NCI-H446 treated with DMSO at 0.1 percent for 48 hours (cell line): ENCODE results near the gene C2CD4D.
A peak's percentile ranks its signal among the peaks of the same experiment; 100 is the strongest.

Source experiments
- DNase-seq: peaks from one replicate; lab custom pipeline; 2025; lab: John Stamatoyannopoulos, UW

C2CD4D gene

GRCh38 chr1:151814971-151815545, 24.6 kb downstream of the C2CD4D start:
- no peak for DNase-seq

DNA sequence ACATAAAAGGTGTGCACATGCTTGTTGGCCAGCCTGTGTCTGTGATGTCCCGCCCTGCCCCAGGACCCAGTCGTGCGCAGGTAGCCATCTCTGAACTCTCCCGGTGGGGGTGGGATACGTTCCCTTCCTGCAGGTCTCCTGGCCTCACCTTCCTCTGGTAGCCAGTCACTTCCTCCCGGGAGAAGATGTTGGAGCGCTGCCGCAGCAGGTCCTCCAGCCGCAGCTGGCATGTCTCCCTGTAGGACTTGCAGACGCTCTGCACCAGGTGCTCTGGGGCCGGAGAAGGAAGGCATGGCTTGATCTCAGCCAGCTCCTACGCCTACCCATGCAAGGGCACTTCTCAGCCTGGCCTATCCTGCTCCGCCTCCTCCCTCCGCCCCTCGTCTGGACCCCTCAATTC, 25.2 kb downstream of the C2CD4D start:
- no peak for DNase-seq

GRCh38 chr1:151813271-151813977, 26.2 kb downstream of the C2CD4D start:
- DNase-seq: no peak

DNA sequence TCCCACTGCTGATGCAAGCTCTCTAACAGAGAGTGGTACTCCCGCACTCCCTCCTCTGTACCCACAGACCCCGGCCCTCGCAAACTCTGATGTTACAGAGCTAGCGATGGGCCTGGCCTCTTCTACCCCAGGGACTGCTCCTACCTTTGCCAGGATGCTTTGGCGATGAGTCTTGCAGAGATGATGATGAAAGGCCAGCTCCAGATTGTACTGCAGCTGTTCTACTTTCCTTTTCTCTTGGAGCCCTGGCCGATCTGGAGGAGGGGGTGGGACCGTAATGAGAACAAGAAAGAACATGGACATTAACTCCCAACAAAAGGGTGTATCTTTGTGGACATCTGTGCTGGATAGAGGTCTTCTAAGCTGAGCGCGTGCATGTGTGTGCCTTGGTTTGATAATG, 28.4 kb downstream of the C2CD4D start:
- peak; percentile 11 for DNase-seq

GRCh38 chr1:151809985-151810556, 29.5 kb downstream of the C2CD4D start:
- no peak for DNase-seq

DNA sequence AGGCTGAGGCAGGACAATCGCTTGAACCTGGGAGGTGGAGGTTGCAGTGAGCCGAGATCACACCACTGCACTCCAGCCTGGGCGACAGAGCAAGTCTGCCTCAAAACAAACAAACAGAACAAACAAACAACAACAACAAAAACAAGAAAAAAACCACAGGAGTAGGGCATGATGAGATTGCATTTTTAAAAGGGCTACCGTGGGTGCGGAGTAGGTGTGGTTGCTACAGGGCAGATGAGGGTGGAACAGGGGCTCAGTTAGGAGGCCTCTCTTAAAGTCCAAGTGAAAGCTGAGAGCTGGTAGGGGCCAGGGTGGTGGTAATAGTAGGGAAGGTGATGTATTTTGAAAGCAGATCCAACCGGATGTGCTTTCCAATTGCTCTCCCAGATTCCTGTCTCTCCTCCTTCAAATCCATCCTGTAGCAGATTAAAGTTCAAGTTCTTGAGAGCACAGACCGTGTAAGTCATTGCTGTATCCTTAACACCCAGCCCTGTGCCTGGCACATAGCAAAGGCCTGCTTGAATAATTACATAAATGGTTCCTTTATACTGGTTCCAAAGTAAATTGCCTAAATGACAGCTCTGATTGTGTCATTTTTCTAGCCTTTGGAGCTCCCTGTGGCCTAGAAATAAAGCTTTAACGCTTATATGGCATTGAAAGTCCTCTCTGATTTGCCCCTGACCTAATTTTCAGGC, 30.2 kb downstream of the C2CD4D start:
- DNase-seq: no peak

- DNase-seq: no peak
Observed at GRCh38 chr1:151807766-151808165, 31.9 kb downstream of the C2CD4D start.

GRCh38 chr1:151807131-151807530, 32.5 kb downstream of the C2CD4D start:
- DNase-seq: no peak

- DNase-seq: no peak
Observed at GRCh38 chr1:151806170-151806569, 33.5 kb downstream of the C2CD4D start.

- no peak for DNase-seq
Observed at GRCh38 chr1:151805066-151805820, 34.4 kb downstream of the C2CD4D start, which contains the start of gene LINGO4. Gene LINGO4 (minus strand): TSS chr1:151805419. CDS start chr1:151802704, 2,715 bp downstream.

- DNase-seq: no peak
Observed at GRCh38 chr1:151803915-151804314, 35.7 kb downstream of the C2CD4D start.

DNA sequence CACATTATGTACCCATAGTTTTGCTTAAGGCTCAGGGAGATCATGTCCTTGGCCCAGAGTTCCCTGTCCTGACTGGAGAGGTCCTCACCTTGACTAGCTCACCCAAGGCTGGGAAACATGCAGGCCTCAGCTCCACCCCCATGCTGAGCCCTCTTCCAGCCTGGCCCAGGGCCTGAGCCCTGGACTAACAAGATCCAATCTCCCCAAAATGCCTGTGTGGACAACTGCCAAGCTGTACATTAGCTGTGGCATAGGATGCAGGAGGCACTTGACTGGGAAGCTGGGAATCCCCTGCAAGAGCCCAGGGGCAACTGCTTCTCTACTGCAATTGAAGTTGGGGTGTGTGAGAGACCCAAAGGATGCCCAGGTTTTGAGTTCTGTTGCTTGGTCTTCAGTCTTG, 36.5 kb downstream of the C2CD4D start:
- DNase-seq: no peak

- DNase-seq: no peak
Observed at GRCh38 chr1:151802372-151802771, 37.2 kb downstream of the C2CD4D start.

GRCh38 chr1:151801846-151802245, 37.8 kb downstream of the C2CD4D start:
- DNase-seq: no peak

- no peak for DNase-seq
Observed at GRCh38 chr1:151801310-151801820, 38.3 kb downstream of the C2CD4D start.

- DNase-seq: no peak
Observed at GRCh38 chr1:151800830-151801229, 38.8 kb downstream of the C2CD4D start.

DNA sequence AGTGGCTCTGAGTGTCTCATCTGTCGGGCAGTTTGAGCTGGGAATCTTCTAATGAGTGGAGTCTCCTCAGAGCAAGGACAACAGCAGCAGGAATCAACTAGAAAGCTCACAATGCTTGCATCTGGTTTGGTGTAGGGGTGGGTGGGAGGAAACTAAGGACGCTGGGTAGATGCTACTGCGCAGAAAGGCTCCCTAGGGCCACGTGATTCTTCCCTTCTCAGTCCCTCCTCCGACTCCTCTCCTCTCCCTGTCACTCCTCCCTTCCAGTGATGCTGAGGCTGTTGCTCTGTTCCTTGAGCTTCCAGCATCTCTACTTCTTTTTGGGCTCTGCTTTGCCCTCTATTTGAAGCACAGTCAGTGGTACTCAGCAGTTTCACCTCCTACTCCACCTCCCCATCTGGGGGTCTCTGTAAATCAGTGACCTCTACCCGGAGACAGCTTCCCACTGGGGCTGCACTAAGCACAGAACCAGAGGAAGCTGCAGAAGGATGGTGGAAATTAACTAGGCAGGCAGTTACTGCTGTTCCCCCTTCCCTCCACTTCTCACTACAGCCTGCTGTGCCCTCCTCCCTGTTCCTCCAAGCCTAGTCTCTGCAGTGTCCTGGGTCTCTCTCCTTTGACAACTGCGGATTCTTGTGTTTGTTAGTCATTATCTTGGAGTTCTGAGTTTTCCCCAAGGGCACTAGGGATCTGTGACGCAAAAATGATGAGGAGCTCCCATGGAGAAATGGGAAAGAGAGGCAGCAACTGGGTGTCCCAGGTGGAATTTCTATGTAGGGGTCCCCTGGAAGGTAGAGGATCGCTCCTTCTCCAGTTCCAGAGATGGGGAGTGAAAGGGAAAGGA, 40.2 kb downstream of the C2CD4D start:
- DNase-seq: no peak

DNA sequence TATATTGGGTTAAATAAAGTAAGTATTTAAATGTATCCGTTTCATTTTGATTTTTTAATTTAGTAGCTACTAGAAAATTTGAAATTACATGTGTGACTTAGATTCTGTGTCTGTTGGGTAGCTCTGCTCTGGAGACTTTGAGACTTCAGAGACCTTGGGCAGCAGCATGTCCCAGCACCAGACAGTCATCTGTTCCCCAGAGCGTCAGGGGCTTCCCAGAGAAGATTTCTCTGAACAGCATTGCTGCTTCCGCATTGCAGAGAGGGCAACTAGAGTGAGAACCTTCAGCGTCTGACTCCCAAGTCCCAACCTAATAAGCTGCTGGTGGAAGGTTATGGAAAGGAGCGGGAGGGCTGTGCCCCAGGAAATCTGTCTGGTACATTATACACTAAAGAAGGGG, 41.0 kb downstream of the C2CD4D start:
- no peak for DNase-seq

DNA sequence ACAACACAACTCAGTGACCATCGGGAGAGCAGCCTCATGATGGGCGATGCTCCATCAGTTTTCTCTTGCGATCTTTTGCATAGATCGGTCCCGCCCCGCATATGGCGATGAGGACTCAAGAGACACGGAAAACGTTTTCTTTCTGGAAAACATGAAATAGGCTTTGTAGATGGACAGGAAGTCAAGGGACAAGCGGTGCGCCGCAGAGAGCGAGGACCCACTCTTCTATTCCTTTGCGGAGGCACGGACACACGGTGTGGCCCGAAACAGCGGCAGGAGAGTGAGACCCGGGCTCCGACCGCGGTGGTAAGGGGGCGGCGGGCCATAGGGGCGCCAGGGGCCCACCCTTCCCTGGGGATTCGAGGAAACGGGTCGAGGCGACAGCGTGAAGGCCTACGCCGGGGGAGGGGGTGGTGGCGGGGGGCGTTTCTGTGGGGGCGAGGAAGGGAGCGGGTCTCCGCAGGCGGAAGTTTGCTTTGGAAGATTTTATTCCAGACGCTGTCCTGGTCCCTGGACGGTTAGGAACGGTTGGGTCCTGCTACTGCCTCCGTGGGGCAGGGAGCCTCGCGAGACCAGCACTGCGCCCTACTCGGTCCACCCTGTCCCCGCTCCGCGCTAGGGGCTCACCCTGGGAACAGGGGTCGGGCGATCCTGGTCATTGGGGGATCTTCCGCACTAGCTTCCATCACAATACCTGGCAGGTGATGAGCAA, 48.5 kb downstream of the C2CD4D start:
- DNase-seq: no peak
